Stimulated activated CD4-positive, alpha-beta T cell treated with anti-CD3 and anti-CD28 coated beads, Interleukin-4, amount 100 ng/mL, for 4 hours (primary cell): ENCODE results near the gene ASAP3.

Experiments used
- DNase-seq, 2 experiments: peaks; one replicate each; pipeline ENCODE4 v3.0.0-alpha.2; 2020

Gene ASAP3

GRCh38 chr1:23483321-23484252, at the start of gene ASAP3:
Gene ASAP3, minus strand, starts transcription at chr1:23484179. Its CDS starts 46 bp downstream, at chr1:23484133.
- DNase-seq: no peak

DNA sequence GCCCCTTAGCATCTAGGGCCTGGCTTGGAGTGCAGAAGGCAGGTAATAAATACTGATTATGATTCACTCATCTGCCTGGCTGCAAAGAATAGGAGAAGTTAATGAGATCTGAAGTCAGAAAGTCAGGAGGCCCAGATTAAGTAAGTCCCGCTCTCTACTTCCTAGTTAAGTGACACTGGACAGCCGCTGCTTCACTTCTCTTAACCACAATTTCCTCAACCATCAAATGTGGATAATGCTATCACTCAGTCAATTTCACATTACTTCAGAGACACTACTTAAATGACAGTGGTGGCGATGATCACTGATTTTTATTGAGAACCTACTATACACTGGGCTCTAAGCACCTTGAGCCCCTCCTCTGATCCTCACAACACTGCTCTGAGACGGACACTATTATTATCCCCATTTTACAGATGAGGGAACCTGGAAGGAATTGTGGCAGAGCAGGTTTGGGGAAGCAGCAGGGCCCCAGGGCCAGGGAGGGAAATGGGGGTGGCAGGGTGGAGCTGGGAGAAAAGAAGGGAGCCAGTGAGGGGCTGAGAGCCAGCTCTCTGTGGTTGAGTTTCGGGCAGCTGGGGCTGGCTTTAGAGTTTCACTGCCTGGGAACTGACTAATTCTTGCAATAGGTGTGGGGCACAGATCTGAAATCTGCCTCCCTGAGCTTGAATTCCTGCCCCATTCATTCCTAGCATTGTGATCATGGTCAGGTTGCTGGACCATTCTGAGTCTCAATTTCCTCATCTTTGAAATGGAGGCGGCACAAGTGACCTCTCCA, 49.5 kb upstream of the ASAP3 start:
- DNase-seq: no peak

DNA sequence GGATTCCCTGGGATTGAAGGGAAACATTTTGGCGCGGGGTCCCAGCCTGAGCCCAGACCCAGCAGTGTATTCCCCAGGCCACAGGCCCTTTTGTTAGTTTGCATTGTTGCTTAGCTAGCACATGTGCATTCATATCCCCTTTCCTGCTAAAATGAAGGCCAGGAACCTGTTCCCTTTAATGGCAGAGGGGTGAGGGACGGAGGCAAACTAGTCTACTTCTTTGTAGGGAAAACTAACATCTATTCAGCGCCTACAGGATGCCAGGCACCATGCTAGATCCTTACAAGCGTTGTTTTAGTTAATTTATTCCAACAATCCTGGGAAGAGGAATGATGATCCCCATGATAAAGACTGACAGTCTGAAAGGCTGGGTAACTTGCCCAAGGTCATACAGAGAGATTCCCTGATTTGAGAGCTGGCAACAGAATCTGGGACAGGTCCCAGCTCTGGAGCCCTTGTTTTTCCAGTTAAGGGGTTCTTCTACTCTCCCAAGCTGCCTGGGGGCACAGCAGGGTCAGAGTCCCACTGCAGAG, 47.6 kb upstream of the ASAP3 start:
- DNase-seq: no peak

- peak; percentile 71 to 73 for DNase-seq
These were observed 47.0 kb upstream of the ASAP3 start, which contains the start of gene E2F2 for GRCh38 chr1:23530747-23531561. Gene E2F2, minus strand, starts transcription at chr1:23531233. Its CDS starts 440 bp downstream, at chr1:23530793.

- no peak for DNase-seq
These were observed 46.2 kb upstream of the ASAP3 start for GRCh38 chr1:23530087-23530746.

GRCh38 chr1:23529146-23530086, 45.4 kb upstream of the ASAP3 start:
- DNase-seq: no peak

DNA sequence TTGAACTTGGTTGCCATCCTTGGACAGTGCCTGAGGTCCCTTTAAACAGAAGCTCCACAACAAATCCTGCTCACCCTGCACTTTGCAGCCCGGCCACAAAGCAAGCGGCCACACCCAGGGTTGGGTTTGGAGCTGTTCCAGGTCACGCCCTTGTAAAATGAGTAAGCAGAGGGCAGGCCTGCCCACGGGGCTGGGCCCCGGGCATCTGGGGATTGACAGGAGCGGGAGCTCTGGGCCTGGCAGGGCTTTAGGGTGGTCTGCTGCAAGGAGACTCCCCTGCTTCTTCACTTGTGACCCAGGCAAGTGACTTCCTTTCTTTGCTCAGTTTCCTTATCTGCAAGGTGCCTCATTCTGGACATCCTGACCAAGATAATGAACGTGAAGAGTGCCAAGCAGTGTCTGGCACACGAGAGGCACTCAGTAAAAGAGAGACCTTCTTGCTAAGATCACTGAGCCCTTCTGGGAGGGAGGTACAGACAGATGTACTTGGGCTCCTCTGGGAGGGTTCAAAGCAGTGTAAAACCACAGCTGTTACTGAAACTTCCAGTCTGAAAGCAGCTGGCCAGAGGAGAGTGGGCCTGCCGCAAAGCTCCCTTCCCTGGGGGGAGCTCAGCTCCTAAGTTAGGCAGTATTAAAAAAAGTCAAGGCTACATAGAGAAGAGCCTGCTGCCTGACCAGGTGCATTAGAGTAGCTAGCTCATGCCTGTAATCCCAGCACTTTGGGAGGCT, 44.4 kb upstream of the ASAP3 start:
- peak; percentile 58 to 67 for DNase-seq

GRCh38 chr1:23527900-23528249, 43.9 kb upstream of the ASAP3 start:
- DNase-seq: no peak

- DNase-seq: no peak
These were observed 43.4 kb upstream of the ASAP3 start for GRCh38 chr1:23527366-23527765.

- DNase-seq: no peak
These were observed 42.5 kb upstream of the ASAP3 start for GRCh38 chr1:23526329-23527041.

DNA sequence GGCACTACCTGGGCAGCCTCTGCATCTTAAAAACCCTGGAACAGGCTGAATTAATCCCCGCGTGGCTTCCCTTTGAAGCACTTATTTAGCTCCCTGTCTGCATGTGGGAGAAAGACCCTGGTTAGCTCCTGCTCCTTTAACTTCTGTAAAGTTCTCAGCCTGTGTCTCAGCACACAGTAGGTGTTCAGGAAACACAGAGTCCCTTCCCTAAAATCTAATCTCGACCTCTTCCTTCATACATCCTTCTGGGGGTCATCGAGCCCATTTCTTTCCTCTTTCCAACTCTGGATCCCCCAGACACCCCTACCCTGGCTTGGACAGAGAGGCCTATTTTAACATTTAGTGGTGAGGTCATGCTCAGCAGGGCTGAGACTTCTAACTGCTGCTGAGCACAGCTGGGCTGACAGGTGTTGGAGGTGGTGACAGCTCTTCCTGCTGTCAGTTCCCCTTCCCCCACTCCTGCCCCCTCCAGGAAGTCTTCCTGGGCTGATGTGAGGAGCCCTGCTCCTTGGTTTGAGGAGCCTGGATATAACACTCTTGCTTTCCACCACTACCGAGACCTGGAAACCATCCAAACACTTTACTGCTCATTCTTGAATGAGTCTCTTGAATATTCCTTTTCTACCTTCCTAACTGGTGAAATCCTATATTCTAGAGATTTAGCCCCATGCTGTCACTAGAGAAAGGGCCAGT, 41.7 kb upstream of the ASAP3 start:
- no peak for DNase-seq

DNA sequence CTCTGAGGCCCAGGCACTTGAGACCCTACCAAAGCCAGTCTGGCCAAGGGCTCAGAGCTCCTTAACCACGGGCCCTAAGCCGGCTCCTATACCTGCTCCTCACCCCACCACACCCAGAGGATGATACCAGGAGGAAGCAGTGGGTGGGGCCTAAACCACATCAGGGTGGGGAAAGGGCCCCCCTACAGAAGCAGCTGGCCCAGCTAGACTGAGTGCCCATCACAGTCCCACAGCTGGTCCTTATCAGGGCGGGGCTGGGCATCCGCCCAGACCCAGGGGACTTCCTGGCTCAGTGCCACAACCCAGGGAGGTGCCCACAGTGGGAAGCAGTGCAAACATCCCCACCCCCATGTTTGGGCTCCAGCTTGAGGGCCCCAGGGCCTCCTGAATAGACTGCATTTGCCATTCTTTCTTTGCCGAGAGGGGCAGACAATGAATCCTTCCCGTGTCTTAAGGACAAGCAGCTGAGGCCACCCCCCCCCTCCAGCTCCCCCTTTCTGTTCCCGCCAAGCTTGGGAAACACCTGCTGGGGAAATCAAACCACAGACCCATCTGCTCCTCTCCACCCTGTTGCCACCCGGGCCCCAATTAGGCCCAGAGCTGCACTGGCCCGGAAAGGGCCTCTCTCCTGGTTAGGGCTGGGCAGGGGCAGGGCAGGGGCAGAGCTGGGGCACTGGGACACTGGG, 40.9 kb upstream of the ASAP3 start:
- no peak for DNase-seq

DNA sequence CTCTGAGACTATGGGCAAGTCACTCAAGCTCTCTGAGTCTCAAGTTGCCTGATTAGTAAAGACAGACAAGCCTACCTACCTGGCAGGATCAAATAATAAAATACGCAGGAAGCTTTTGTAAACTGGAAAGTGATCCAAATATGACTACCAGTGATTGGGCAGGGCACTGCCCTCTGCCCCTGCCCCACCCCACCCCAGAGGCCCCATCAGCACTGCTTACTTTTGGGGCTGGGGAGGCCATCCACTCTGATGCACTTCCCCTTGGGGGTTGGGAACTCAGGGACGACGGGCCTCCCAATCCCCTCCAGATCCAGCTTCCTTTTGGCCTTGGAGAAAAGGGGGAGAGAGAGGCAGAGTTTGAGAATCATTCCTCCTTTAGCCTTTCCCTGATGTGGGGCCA, 40.2 kb upstream of the ASAP3 start:
- no peak for DNase-seq

- no peak for DNase-seq
These were observed 38.4 kb upstream of the ASAP3 start for GRCh38 chr1:23522244-23522982.

GRCh38 chr1:23521588-23521987, 37.6 kb upstream of the ASAP3 start:
- DNase-seq: no peak

DNA sequence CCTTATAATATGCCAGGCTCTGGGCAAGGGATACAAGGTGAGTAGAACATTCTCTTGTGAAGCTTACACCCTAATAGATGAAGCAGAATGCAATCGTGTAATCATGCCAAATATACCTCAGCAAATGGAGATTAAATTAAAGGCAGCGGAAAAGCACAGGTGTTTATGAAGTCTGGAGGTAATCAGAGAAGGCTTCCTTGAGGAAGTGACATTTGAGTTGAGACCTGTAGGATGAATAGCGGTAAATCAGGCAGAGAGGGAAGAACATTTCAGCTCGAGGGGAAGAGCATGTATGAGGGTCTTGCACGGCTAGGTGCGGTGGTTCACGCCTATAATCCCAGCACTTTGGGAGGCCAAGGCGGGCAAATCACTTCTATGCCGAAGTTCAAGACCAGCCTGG, 33.6 kb upstream of the ASAP3 start:
- DNase-seq: no peak

DNA sequence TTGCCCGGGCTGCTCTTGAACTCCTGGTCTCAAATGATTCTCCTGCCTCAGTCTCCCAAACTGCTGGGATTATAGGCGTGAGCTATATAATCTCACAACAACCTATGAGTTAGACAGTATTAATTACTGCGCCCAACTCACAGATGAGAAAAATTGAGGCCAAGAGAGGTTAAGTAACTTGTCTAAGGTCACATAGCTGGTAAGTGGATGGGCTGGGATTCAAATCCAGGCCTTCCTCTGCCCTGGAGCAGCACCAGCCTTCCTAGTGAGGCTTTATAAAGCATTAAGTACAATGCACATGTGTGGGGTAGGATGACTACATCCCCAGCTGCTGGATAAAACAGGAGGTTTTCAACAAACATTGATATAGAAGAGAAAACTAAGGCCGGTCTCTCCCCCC, 31.9 kb upstream of the ASAP3 start:
- DNase-seq: no peak
